K562 (cell line): ENCODE measurements around the gene SPAG4. TPM values are rescaled to one million over a fixed set of nuclear protein-coding genes. Genes with fewer than 3 reads are reported as not detected.

Experiments used
- DDX20 ChIP-seq: fragments of 450-650 bp; IDR thresholded peaks from 2 replicates; pipeline ENCODE4 v1.6.1; 2016; ENCODE audit warnings: missing genetic modification characterization, low read depth, mild to moderate bottlenecking, missing compliant biosample characterization, moderate library complexity
- JUN ChIP-seq, 2 experiments: sonication (generic) in 1 of 2; formaldehyde crosslinking in 1 of 2; IDR thresholded peaks; 2 replicates each; pipeline versions ENCODE4 v1.6.1 to v1.8.0; 2012 to 2022; ENCODE audit warnings: borderline replicate concordance in 2 of 2, mild to moderate bottlenecking in 2 of 2, improper control_type of control experiment in 1 of 2, low read depth in 1 of 2, low read length in 1 of 2, missing genetic modification reagents in 1 of 2
- NFRKB ChIP-seq: fragments of 450-650 bp; IDR thresholded peaks from 2 replicates; pipeline ENCODE4 v1.6.1; 2016; ENCODE audit warnings: low read depth
- POLR3G ChIP-seq: IDR thresholded peaks from 2 replicates; pipeline ENCODE4 v1.6.1; 2011; ENCODE audit not compliant: insufficient read length, insufficient replicate concordance; ENCODE audit errors: extremely low read depth
- SMARCA5 ChIP-seq: fragments of 450-650 bp; IDR thresholded peaks from 2 replicates; pipeline ENCODE4 v1.6.1; 2016
- XRCC4 ChIP-seq: IDR thresholded peaks from one replicate; pipeline ENCODE4 v1.6.1; 2011; ENCODE audit not compliant: insufficient read depth, insufficient read length; ENCODE audit errors: extremely low read depth
- ZFX ChIP-seq: sonication (generic); formaldehyde crosslinking; IDR thresholded peaks from 2 replicates; pipeline ENCODE4 v1.8.0; 2022; ENCODE audit warnings: mild to moderate bottlenecking, missing genetic modification reagents, moderate library complexity
- ZNF584 ChIP-seq: fragments of 200-800 bp; sonication (Bioruptor generic); IDR thresholded peaks from 2 replicates; pipeline ENCODE4 v1.6.1; 2016; ENCODE audit warnings: low read depth, mild to moderate bottlenecking, missing genetic modification characterization, missing compliant biosample characterization
- polyA plus RNA-seq, 8 experiments: library from polyadenylated mRNA; depleted of rRNA in 4 of 8; stranded (reverse) in 5 of 8; unstranded in 3 of 8; fragments of >200 nt; fragmentation: Nextera tagmentation in 2 of 8; fragmentation: Illumina TruSeq in 1 of 8; extraction: Ambion mirVana in 2 of 8; extraction: Trizol in 1 of 8; gene quantifications; 2 replicates each; pipeline versions ENCODE4 v1.2.1 to v1.2.3, GENCODE V29; 2011 to 2014; ENCODE audit warnings: inconsistent platforms in 1 of 8, missing spikeins in 1 of 8
- total RNA-seq, 7 experiments: library from RNA; depleted of rRNA in 6 of 7; stranded (reverse); fragments of >200 nt in 6 of 7; fragmentation: Illumina TruSeq in 2 of 7; extraction: Trizol in 2 of 7; gene quantifications; 2 replicates each; pipeline versions ENCODE4 v1.2.1 to v1.2.3, GENCODE V29; 2011 to 2021; ENCODE audit warnings: low replicate concordance in 1 of 7
- TF ChIP-seq, protein P1 (sequence below): fragments of 250-450 bp; sonication (Bioruptor Pico); IDR thresholded peaks from 2 replicates; pipeline ENCODE4 v1.5.0; 2021
- TF ChIP-seq, protein P2 (sequence below): fragments of 150-350 bp; IDR thresholded peaks from 2 replicates; pipeline ENCODE4 v1.6.1; 2014; ENCODE audit warnings: low read depth, mild to moderate bottlenecking, low read length, borderline replicate concordance
- TF ChIP-seq, protein P3 (sequence below): fragments of 250-450 bp; sonication (Bioruptor Pico); IDR thresholded peaks from 2 replicates; pipeline ENCODE4 v1.4.0; 2020

The SPAG4 gene
- total and polyA plus RNA-seq, 9 of the 15 experiments (the other 6 are each of a cell fraction or from before 2014, with no cell fraction given) = 1.6 to 11.4 (median 4.6) TPM

DNA sequence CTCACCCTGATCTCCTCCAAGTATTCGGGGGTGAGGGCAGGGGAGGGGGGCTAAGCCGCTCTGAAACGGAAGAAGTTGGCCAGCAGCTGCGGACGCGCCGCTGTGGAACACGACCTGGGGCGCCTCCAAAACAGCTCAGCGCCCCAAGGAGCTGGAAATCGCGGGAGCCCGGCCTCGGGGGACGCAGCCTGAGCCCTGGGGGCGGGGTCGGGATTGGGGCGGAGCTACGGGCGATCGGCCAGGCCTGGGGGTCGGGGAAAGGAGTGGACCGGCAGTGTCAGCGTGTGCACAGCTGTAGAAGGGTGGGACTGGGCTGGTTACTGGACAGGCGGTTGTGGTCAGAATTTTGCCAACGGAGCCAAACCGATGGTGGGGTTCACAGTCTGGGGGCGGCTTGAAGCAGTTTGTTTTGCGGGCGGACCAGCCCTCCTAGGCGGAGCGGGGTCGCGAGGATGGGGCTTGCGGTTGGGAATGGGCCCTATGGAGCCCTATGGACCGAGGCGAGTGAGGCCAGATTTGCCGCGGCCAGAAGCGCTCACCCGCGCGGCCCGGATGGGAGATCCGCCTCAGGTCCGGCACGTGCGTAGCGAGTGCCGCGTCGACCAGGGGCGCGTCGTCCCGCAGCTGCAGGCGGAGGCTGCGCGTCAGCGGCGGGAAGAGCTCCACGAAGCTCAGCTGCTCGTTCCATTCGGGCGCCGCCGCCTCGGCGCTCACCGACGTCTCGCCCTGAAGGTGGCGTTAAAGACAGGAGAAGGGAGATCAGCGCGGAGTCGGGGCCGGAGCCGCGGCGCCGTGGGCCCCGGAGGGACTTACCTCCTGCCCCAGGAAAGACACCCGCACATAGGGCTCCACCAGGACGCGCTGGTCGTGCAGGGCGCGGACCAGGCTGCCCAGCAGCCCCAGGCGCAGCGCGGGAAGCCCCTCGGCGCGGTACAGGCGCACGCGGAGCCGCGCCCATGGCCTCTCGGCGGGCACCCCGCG, 14.3 kb upstream of the SPAG4 start (continued):
- TF ChIP-seq JUN (IDR thresholded peaks at IDR 0.05; ENCODE audit: borderline replicate concordance, low read depth, low read length) (peak; percentile 53; the same call in 1 of the 2 replicates), JUN (CRISPR knock-in tag; IDR thresholded peaks at IDR 0.05; ENCODE audit: borderline replicate concordance) (peak; percentile 50; the same call in 1 of the 2 replicates), XRCC4 (no peak), DDX20 (tag) (no peak), POLR3G (no peak), ZNF584 (CRISPR knock-in tag) (no peak), NFRKB (no peak), SMARCA5 (no peak), ZFX (CRISPR knock-in tag) (peak; percentile 63)
- TF ChIP-seq, protein P1, sequence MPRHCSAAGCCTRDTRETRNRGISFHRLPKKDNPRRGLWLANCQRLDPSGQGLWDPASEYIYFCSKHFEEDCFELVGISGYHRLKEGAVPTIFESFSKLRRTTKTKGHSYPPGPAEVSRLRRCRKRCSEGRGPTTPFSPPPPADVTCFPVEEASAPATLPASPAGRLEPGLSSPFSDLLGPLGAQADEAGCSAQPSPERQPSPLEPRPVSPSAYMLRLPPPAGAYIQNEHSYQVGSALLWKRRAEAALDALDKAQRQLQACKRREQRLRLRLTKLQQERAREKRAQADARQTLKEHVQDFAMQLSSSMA (CRISPR knock-in tag) = no peak
- TF ChIP-seq, protein P2, sequence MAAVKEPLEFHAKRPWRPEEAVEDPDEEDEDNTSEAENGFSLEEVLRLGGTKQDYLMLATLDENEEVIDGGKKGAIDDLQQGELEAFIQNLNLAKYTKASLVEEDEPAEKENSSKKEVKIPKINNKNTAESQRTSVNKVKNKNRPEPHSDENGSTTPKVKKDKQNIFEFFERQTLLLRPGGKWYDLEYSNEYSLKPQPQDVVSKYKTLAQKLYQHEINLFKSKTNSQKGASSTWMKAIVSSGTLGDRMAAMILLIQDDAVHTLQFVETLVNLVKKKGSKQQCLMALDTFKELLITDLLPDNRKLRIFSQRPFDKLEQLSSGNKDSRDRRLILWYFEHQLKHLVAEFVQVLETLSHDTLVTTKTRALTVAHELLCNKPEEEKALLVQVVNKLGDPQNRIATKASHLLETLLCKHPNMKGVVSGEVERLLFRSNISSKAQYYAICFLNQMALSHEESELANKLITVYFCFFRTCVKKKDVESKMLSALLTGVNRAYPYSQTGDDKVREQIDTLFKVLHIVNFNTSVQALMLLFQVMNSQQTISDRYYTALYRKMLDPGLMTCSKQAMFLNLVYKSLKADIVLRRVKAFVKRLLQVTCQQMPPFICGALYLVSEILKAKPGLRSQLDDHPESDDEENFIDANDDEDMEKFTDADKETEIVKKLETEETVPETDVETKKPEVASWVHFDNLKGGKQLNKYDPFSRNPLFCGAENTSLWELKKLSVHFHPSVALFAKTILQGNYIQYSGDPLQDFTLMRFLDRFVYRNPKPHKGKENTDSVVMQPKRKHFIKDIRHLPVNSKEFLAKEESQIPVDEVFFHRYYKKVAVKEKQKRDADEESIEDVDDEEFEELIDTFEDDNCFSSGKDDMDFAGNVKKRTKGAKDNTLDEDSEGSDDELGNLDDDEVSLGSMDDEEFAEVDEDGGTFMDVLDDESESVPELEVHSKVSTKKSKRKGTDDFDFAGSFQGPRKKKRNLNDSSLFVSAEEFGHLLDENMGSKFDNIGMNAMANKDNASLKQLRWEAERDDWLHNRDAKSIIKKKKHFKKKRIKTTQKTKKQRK = no peak
- TF ChIP-seq, protein P3, sequence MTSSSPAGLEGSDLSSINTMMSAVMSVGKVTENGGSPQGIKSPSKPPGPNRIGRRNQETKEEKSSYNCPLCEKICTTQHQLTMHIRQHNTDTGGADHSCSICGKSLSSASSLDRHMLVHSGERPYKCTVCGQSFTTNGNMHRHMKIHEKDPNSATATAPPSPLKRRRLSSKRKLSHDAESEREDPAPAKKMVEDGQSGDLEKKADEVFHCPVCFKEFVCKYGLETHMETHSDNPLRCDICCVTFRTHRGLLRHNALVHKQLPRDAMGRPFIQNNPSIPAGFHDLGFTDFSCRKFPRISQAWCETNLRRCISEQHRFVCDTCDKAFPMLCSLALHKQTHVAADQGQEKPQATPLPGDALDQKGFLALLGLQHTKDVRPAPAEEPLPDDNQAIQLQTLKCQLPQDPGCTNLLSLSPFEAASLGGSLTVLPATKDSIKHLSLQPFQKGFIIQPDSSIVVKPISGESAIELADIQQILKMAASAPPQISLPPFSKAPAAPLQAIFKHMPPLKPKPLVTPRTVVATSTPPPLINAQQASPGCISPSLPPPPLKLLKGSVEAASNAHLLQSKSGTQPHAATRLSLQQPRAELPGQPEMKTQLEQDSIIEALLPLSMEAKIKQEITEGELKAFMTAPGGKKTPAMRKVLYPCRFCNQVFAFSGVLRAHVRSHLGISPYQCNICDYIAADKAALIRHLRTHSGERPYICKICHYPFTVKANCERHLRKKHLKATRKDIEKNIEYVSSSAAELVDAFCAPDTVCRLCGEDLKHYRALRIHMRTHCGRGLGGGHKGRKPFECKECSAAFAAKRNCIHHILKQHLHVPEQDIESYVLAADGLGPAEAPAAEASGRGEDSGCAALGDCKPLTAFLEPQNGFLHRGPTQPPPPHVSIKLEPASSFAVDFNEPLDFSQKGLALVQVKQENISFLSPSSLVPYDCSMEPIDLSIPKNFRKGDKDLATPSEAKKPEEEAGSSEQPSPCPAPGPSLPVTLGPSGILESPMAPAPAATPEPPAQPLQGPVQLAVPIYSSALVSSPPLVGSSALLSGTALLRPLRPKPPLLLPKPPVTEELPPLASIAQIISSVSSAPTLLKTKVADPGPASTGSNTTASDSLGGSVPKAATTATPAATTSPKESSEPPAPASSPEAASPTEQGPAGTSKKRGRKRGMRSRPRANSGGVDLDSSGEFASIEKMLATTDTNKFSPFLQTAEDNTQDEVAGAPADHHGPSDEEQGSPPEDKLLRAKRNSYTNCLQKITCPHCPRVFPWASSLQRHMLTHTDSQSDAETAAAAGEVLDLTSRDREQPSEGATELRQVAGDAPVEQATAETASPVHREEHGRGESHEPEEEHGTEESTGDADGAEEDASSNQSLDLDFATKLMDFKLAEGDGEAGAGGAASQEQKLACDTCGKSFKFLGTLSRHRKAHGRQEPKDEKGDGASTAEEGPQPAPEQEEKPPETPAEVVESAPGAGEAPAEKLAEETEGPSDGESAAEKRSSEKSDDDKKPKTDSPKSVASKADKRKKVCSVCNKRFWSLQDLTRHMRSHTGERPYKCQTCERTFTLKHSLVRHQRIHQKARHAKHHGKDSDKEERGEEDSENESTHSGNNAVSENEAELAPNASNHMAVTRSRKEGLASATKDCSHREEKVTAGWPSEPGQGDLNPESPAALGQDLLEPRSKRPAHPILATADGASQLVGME (CRISPR knock-in tag) = no peak
